Measurements from ENCODE around the gene MTHFR. TPM values are rescaled to one million over a fixed set of nuclear protein-coding genes. Genes with fewer than 3 reads are reported as not detected.

Gene MTHFR
- total RNA-seq, 4 donors from 2014 or later, result 10.2 to 24.7 (median 18.1) TPM

DNA sequence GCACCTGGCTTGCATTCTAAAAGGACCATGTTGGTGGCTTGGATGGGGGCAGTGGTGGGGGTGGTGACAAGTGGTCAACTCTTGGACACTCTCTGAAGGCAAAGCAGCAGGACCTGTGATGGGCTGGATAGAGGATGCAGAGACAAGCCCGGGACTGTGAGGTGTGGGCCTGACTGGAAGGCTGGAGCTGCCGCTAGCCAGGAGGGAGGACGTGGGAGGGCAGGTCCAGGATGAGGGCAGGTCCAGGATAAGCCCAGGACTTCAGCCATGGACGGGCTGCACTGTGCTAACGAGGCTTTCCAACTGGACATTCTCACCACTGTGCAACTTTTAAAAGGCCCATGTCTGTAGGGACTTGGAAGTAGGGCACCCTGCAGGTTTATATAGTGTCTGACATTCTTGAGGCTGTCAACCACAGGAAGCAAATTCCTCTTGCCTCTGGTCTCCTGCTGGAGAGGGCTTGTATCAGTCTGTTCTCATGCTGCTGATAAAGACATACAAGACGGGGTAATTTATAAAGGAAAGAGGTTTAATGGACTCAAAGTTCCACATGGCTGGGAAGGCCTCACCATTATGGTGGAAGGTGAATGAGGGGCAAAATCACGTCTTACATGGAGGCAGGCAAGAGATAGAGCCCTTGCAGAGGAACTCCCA is 52.1 kb downstream of the MTHFR start:
- ATAC-seq, result no peak
- Histone ChIP-seq H3K9me3 (no peaks in the 10 kb centered on the region), H3K27ac (no peak overlapping the region), H3K36me3 (peaks cover 0 to 11% of the 10 kb centered on the region in 2 donors), H3K4me3 (no peak overlapping the region), H3K27me3 (no peaks in the 10 kb centered on the region), H3K4me1 (no peaks in the 10 kb centered on the region)
- intact Hi-C loops (cut with DNase I; ENCODE audit: low total_unique reads), result no loop called here
- in situ Hi-C loops (cut with MboI; ENCODE audit: low sequenced_read_pairs in 4 of 4), result no loop called here
- DNase-seq, result no peak
- TF ChIP-seq, protein P1, sequence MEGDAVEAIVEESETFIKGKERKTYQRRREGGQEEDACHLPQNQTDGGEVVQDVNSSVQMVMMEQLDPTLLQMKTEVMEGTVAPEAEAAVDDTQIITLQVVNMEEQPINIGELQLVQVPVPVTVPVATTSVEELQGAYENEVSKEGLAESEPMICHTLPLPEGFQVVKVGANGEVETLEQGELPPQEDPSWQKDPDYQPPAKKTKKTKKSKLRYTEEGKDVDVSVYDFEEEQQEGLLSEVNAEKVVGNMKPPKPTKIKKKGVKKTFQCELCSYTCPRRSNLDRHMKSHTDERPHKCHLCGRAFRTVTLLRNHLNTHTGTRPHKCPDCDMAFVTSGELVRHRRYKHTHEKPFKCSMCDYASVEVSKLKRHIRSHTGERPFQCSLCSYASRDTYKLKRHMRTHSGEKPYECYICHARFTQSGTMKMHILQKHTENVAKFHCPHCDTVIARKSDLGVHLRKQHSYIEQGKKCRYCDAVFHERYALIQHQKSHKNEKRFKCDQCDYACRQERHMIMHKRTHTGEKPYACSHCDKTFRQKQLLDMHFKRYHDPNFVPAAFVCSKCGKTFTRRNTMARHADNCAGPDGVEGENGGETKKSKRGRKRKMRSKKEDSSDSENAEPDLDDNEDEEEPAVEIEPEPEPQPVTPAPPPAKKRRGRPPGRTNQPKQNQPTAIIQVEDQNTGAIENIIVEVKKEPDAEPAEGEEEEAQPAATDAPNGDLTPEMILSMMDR (IDR thresholded peaks at IDR 0.05 in 4 of 5, conservative IDR thresholded peaks at IDR 0.05 in 1 of 5), result no peak
- TF ChIP-seq POLR2A (IDR thresholded peaks at IDR 0.05), result no peak

DNA sequence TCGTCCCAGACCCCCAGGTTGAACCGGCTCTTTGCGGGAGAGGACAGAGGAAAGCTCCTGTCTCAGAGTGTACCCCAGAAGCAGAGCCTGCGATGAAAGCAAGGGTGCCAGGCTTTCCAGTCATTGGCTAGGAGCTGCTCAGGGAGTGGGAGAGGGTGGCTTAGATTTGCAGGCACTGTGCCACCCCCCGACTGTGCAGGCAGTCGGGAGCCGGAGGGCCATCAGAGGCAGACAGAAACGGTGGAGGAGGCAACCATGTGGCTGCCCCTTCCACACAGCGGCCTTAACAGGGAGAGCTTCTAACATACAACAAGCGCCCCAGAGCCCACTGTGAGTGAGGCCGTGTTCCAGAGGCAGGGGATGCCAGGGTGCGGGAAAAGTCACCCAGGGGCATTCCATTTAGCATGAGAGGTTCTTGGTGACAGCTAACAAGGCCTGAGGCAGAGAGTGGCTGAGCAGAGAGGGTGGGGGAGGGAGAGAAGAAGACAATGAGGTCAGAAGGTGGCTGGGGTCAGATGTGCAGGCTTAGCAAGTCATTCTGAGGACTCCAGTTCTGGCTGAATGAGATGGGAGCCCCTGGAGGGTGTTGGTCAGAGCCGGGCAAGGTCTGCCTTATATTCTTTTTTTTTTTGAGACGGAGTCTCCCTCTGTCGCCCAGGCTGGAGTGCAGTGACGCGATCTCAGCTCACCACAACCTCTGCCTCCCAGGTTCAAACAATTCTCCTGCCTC is 53.2 kb downstream of the MTHFR start:
- intact Hi-C loops (cut with DNase I; ENCODE audit: low total_unique reads) (no loop called here), in situ Hi-C loops (cut with MboI; ENCODE audit: low sequenced_read_pairs in 4 of 4) (no loop called here)
- Histone ChIP-seq H3K9me3 (no peaks in the 10 kb centered on the region), H3K36me3 (peaks cover 0 to 16% of the 10 kb centered on the region in 2 donors), H3K27me3 (no peaks in the 10 kb centered on the region), H3K4me3 (no peak overlapping the region), H3K27ac (no peak overlapping the region), H3K4me1 (no peaks in the 10 kb centered on the region)
- DNase-seq (no peak), ATAC-seq (no peak)
- TF ChIP-seq, protein P1 (IDR thresholded peaks at IDR 0.05 in 4 of 5, conservative IDR thresholded peaks at IDR 0.05 in 1 of 5), result no peak
- no peak for TF ChIP-seq POLR2A (IDR thresholded peaks at IDR 0.05)

DNA sequence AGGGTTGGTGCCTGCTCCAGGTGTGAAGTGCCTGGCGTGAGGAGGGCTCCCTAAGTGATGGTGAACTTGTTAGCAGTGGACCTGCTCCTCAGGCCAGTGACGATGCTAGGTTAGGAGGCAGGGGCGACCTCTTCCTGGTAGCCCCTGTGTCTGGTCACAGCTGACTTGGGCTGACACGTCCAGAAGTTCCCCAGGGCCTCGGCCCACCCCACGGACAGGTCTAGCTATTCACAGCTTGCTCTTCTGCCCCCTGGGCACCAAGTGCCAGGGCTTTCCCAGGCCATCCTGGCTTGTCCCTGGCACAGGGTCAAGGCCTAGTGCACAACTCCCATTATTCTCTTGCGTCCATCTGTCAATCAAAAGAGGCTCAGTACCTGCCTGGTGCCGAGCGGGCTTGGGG is 54.7 kb downstream of the MTHFR start:
- Histone ChIP-seq H3K4me1 (no peaks in the 10 kb centered on the region), H3K36me3 (peaks cover 0 to 16% of the 10 kb centered on the region in 2 donors), H3K27me3 (no peaks in the 10 kb centered on the region), H3K4me3 (no peak overlapping the region), H3K9me3 (no peaks in the 10 kb centered on the region), H3K27ac (no peak overlapping the region)
- intact Hi-C loops (cut with DNase I; ENCODE audit: low total_unique reads), result no loop called here
- in situ Hi-C loops (cut with MboI; ENCODE audit: low sequenced_read_pairs in 4 of 4), result no loop called here
- DNase-seq, result no peak
- no peak for TF ChIP-seq POLR2A (IDR thresholded peaks at IDR 0.05)
- TF ChIP-seq, protein P1 (IDR thresholded peaks at IDR 0.05 in 4 of 5, conservative IDR thresholded peaks at IDR 0.05 in 1 of 5), result no peak
- no peak for ATAC-seq

DNA sequence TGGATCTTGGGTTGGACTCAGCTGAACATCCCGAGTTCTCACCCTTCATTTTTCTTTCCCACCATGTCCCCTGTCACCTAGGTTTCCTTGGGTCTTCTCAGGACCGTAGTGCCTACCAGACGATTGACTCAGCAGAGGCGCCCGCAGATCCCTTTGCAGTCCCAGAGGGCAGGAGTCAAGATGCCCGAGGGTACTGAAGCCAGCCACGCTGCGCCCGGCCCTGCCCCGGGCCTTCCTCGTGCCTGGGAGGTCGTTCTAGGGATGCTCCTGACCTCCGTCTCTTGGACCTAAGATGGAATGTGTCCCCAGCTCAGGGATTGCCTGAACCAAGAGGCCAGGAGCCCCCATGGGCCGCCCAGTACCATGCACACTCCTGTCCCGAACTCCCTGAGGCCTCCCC is 55.8 kb downstream of the MTHFR start:
- H3K4me1 ChIP-seq, result no peaks in the 10 kb centered on the region
- intact Hi-C loops (cut with DNase I; ENCODE audit: low total_unique reads) (loop anchor here (1.0 kb wide), 1 partner anchor 31 kb away; no protein-coding TSS in a partner anchor), in situ Hi-C loops (cut with MboI; ENCODE audit: low sequenced_read_pairs in 4 of 4) (no loop called here)
- TF ChIP-seq, protein P1 (IDR thresholded peaks at IDR 0.05 in 4 of 5, conservative IDR thresholded peaks at IDR 0.05 in 1 of 5), result no peak
- no peak for TF ChIP-seq POLR2A (IDR thresholded peaks at IDR 0.05)
- no peak for ATAC-seq
- no peak overlapping the region for H3K4me3 ChIP-seq
- no peaks in the 10 kb centered on the region for H3K9me3 ChIP-seq
- H3K27ac ChIP-seq, result no peak overlapping the region
- peaks cover 0 to 24% of the 10 kb centered on the region in 2 donors for H3K36me3 ChIP-seq
- DNase-seq, result no peak
- no peaks in the 10 kb centered on the region for H3K27me3 ChIP-seq

Data from gastrocnemius medialis (tissue), 4 donors.